A549 treated with DMSO at 1 μM for 4 hours (cell line): Measurements from ENCODE around the gene SCNN1G. TPM values are rescaled to one million over a fixed set of nuclear protein-coding genes. Genes with fewer than 3 reads are reported as not detected.

Experiments
- total RNA-seq: library from RNA; stranded (reverse); fragments of 200-300 nt; extraction: Qiagen RNA extraction; gene quantifications from 5 replicates; pipeline ENCODE4 v1.2.3, GENCODE V29; 2022; ENCODE audit warnings: low read depth

Gene SCNN1G
- 0.03 to 0.07 TPM (median 0.06 TPM) in 3 of 5 replicates, not detected in the others for total RNA-seq

GRCh38 chr16:23182679-23183542, at the start of gene SCNN1G:
Gene SCNN1G, plus strand, starts transcription at chr16:23182745. Its CDS starts 3,527 bp downstream, at chr16:23186272.

GRCh38 chr16:23149267-23149992, 33.1 kb upstream of the SCNN1G start, which contains the start of gene USP31:
Gene USP31, minus strand, starts transcription at chr16:23149452. Its CDS starts 182 bp downstream, at chr16:23149270.

Other genes starting within 250 kb of the SCNN1G start
- 10.1 to 13.1 TPM (median 12.2 TPM) in 5 replicates for gene USP31, start 33.3 kb upstream of the SCNN1G start, total RNA-seq
- 0.11 to 0.30 TPM (median 0.19 TPM) in 4 of 5 replicates, not detected in the other for gene SCNN1B, start 119.6 kb downstream of the SCNN1G start, total RNA-seq